ENCODE measurements around the gene ATP5PB. TPM values are rescaled to one million over a fixed set of nuclear protein-coding genes. Genes with fewer than 3 reads are reported as not detected.

ATP5PB gene
- total and polyA plus RNA-seq, 8 donors: 21.6 to 373 (median 200) TPM

DNA sequence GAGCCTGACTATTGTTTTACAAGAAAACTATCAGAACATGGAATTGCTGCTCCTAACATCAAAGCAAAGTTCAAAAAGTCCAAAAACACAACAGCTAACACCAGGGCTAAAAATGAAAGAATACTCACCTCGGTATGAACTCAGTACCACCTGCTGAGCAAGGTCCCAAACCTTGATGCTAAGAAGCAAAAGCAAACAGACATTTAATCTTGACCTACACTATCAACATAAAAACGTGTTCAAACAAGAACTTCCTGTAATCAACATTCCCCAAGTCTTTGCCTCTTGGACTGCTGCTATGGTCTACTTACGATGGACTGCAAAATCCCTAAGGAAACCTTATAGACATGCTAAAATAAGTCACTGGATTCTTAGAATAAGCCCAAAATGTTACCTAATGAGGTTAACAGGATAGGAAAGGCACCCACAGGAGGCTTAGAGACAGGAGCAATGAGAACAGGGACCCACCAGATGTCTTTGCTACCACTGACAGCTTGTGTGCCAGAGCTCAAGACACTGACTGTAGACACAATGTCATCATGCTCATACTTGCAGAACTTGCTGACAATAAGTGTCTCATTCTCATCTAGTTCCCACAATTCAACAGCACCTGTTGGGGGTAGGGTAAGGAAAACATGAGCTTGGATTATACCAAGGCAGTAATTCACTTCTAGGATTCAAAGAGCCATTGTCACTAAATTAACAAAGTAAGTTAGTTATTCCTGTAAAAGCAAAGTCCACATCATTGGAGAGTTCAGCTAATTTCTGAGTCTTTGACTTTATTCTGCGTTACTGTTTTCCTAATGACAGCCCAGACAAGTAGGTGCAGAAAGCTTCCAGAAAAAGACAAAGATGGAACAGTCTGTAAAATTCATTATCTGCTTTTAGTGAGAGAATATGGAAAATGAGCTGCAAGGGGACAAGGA is 2.0 kb upstream of the ATP5PB start:
- H3K4me3 ChIP-seq: peak overlapping the region; percentile 88 to 94 (median 90)
- H3K36me3 ChIP-seq: peaks cover 20 to 58% (median 41%) of the 10 kb centered on the region in 4 donors
- H3K4me1 ChIP-seq: peaks cover 40 to 60% (median 48%) of the 10 kb centered on the region in 4 donors
- H3K27me3 ChIP-seq: no peaks in the 10 kb centered on the region
- TF ChIP-seq EP300 (IDR thresholded peaks at IDR 0.05) (no peak), POLR2AphosphoS5 (IDR thresholded peaks at IDR 0.05) (peak; percentile 2 to 70 (median 19))
- no peaks in the 10 kb centered on the region for H3K9me3 ChIP-seq
- intact Hi-C loops (cut with DNase I; ENCODE audit: low total_unique reads): no loop called here
- 31 to 51% (median 38%) methylated on average over 4 of the region's 4 CpGs for WGBS, 5 donors
- peak in 1 of 2 donors; percentile 73 for DNase-seq
- H3K27ac ChIP-seq: peak overlapping the region; percentile 22 to 90 (median 90)

DNA sequence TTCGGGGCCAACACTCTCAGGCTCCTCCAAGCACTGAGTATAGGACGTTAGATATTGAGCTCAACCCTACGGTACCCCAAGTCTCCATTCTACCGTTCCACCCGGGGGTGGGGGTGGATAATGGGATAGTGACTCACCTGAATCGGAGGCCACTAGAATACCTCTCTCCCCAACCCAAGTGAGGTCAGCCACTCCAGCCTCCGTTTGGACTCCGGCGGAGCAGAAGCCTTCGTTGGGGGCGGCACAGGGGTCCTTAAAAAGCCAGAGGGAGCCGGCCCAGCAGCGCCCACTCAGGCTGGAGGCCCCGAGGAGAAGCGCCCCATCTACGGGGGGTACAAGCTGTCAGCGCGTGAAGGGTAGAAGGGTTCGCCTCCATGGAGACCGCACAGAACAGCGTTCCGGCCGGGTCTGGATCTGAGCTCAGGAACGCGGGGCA is 764 bp upstream of the ATP5PB start:
- intact Hi-C loops (cut with DNase I; ENCODE audit: low total_unique reads): no loop called here
- Histone ChIP-seq H3K4me1 (peaks cover 41 to 72% (median 59%) of the 10 kb centered on the region in 4 donors), H3K27ac (peak overlapping the region; percentile 90)

DNA sequence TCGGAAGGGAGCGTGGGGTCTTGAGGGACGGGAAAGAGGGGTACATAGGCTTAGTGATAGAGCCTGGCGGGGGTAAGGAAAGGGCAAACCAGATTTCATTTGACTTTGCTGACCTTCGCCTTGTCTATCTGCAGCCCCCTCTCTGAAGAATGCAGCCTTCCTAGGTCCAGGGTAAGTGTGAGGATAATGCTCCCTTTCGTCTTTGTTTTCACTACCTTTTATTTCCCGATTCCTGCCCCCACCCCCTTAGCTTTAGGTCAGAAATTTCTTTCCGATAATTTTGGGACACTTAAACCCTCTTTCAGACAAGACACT is 396 bp downstream of the ATP5PB start:
- H3K9me3 ChIP-seq: no peaks in the 10 kb centered on the region
- TF ChIP-seq EP300 (IDR thresholded peaks at IDR 0.05) (no peak), POLR2AphosphoS5 (IDR thresholded peaks at IDR 0.05) (no peak), POLR2A (IDR thresholded peaks at IDR 0.05) (no peak)
- TF ChIP-seq, protein P1, sequence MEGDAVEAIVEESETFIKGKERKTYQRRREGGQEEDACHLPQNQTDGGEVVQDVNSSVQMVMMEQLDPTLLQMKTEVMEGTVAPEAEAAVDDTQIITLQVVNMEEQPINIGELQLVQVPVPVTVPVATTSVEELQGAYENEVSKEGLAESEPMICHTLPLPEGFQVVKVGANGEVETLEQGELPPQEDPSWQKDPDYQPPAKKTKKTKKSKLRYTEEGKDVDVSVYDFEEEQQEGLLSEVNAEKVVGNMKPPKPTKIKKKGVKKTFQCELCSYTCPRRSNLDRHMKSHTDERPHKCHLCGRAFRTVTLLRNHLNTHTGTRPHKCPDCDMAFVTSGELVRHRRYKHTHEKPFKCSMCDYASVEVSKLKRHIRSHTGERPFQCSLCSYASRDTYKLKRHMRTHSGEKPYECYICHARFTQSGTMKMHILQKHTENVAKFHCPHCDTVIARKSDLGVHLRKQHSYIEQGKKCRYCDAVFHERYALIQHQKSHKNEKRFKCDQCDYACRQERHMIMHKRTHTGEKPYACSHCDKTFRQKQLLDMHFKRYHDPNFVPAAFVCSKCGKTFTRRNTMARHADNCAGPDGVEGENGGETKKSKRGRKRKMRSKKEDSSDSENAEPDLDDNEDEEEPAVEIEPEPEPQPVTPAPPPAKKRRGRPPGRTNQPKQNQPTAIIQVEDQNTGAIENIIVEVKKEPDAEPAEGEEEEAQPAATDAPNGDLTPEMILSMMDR (IDR thresholded peaks at IDR 0.05): no peak
- H3K36me3 ChIP-seq: peaks cover 5 to 48% (median 35%) of the 10 kb centered on the region in 4 donors
- 0 to 1% (median 0%) methylated on average over 8 of the region's 8 CpGs for WGBS, 5 donors
- peaks cover 46 to 84% (median 64%) of the 10 kb centered on the region in 4 donors for H3K4me1 ChIP-seq
- H3K27me3 ChIP-seq: no peaks in the 10 kb centered on the region
- DNase-seq: no peak
- intact Hi-C loops (cut with DNase I; ENCODE audit: low total_unique reads): no loop called here
- peak overlapping the region; percentile 90 to 95 (median 90) for H3K27ac ChIP-seq
- peak overlapping the region; percentile 88 to 94 (median 90) for H3K4me3 ChIP-seq

More for the DNA sequence above, 764 bp upstream of the ATP5PB start:
- DNase-seq: no peak
- no peaks in the 10 kb centered on the region for H3K27me3 ChIP-seq
- peaks cover 9 to 48% (median 34%) of the 10 kb centered on the region in 4 donors for H3K36me3 ChIP-seq
- 0 to 1% (median 1%) methylated on average over 8 to 25 of the region's 25 CpGs for whole genome bisulfite sequencing, 5 donors
- TF ChIP-seq POLR2A (IDR thresholded peaks at IDR 0.05): no peak
- TF ChIP-seq, protein P1 (IDR thresholded peaks at IDR 0.05): no peak
- no peak for TF ChIP-seq POLR2AphosphoS5 (IDR thresholded peaks at IDR 0.05)
- no peak for TF ChIP-seq EP300 (IDR thresholded peaks at IDR 0.05)
- no peaks in the 10 kb centered on the region for H3K9me3 ChIP-seq
- H3K4me3 ChIP-seq: peak overlapping the region; percentile 88 to 94 (median 90)

DNA sequence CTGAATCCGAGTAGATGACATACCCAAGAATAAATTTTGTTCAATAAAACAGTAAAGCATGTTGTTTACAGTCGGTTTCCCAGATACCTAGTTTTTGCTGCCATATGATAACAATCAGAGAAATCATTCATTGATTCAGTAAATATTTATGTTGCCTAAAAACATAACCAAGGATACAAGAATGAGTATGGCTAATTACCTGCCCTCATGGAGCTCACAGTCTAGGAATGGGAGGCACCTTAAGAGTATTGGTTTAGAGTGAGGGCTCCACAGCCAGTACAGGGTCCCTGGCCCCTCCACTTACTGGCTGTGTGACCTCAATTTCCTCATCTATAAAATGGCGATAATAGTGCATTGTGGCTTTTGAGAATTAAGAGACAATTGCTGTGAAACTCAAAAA is 921 bp downstream of the ATP5PB start:
- Histone ChIP-seq H3K4me3 (peak overlapping the region; percentile 88 to 94 (median 90)), H3K36me3 (peaks cover under 1 to 47% (median 35%) of the 10 kb centered on the region in 4 donors), H3K4me1 (peaks cover 46 to 88% (median 67%) of the 10 kb centered on the region in 4 donors), H3K9me3 (no peaks in the 10 kb centered on the region), H3K27me3 (no peaks in the 10 kb centered on the region), H3K27ac (peak overlapping the region in 4 of 5 donors; percentile 90)
- 43 to 49% (median 45%) methylated on average over 3 of the region's 3 CpGs for WGBS, 5 donors
- DNase-seq: no peak
- intact Hi-C loops (cut with DNase I; ENCODE audit: low total_unique reads): no loop called here
- TF ChIP-seq POLR2A (IDR thresholded peaks at IDR 0.05) (no peak), POLR2AphosphoS5 (IDR thresholded peaks at IDR 0.05) (no peak), EP300 (IDR thresholded peaks at IDR 0.05) (no peak)
- TF ChIP-seq, protein P1 (IDR thresholded peaks at IDR 0.05): no peak

Measured in stomach (tissue), 9 donors.